ENCODE results near the gene TDRD1. TPM values are rescaled to one million over a fixed set of nuclear protein-coding genes. Genes with fewer than 3 reads are reported as not detected.

TDRD1 gene
- total and polyA plus RNA-seq, 9 of the 15 experiments (the other 6 are each of a cell fraction or from before 2014, with no cell fraction given): not detected

GRCh38 chr10:114261076-114261475, 81.9 kb downstream of the TDRD1 start (continued):
- no peak for TF ChIP-seq UBTF (IDR thresholded peaks at IDR 0.05; ENCODE audit: borderline replicate concordance in 1 of 2, low read depth in 2 of 2, low read length in 2 of 2)
- TF ChIP-seq PKNOX1 (IDR thresholded peaks at IDR 0.05): no peak
- no peak for TF ChIP-seq SRSF3 (IDR thresholded peaks at IDR 0.05; ENCODE audit: insufficient read depth, low read length)

GRCh38 chr10:114262496-114262895, 83.3 kb downstream of the TDRD1 start:
- ATAC-seq (no peak), FAIRE-seq (no peak), DNase-seq (ENCODE audit: extremely low read depth in 1 of 4, low spot score in 3 of 4) (no peak)
- in situ Hi-C loops (cut with MboI): no loop called here
- intact Hi-C loops (cut with micrococcal nuclease): no loop called here
- H3K9ac ChIP-seq (ENCODE audit: insufficient read depth in 1 of 2, low read depth in 2 of 2, low read length in 2 of 2): no peak overlapping the region
- no peaks in the 10 kb centered on the region for H3K4me1 ChIP-seq (replicated peaks in 1 of 2; ENCODE audit: control insufficient read depth in 2 of 2, insufficient read depth in 2 of 2, low read length in 2 of 2)
- 11% methylated on average over 4 of the region's 4 CpGs for WGBS (ENCODE audit: insufficient coverage, low coverage, missing lambda C conversion rate)
- CTCF ChIA-PET (ENCODE audit: low intra/inter-chr PET ratio): no interaction called here
- H4K20me1 ChIP-seq (replicated peaks; ENCODE audit: control insufficient read depth, insufficient read depth, low read length): no peaks in the 10 kb centered on the region
- no peak overlapping the region for H3K27ac ChIP-seq (ENCODE audit: extremely low read depth, low read depth, low read length)
- POLR2A ChIA-PET: no interaction called here
- H3K79me2 ChIP-seq (ENCODE audit: control insufficient read depth, insufficient read depth, low read length): no peaks in the 10 kb centered on the region
- no TSS peak for BruUV-seq (replicated peaks)
- no peak overlapping the region for H3K4me3 ChIP-seq
- H3K9me3 ChIP-seq (replicated peaks; ENCODE audit: control insufficient read depth, insufficient read depth, low read depth, low read length): no peaks in the 10 kb centered on the region
- no peaks in the 10 kb centered on the region for H3K27me3 ChIP-seq (ENCODE audit: control insufficient read depth in 2 of 2, insufficient read depth in 2 of 2, low read length in 2 of 2)
- no peak overlapping the region for H3K4me2 ChIP-seq (ENCODE audit: insufficient read depth, low read length)
- H3K36me3 ChIP-seq (ENCODE audit: control insufficient read depth, insufficient read depth, low read length): no peaks in the 10 kb centered on the region
- no peaks in the 10 kb centered on the region for H3K9me1 ChIP-seq (ENCODE audit: control insufficient read depth, insufficient read depth, low read length)
- H2AFZ ChIP-seq (ENCODE audit: low read depth, low read length): no peak overlapping the region
- TF ChIP-seq E2F8 (IDR thresholded peaks at IDR 0.05; ENCODE audit: low read depth, partially characterized antibody) (no peak), ZFP91 (CRISPR knock-in tag; IDR thresholded peaks at IDR 0.05) (no peak), SAFB2 (IDR thresholded peaks at IDR 0.05; ENCODE audit: borderline replicate concordance, low read depth, low read length, severe bottlenecking) (no peak), FOXA1 (IDR thresholded peaks at IDR 0.05; ENCODE audit: borderline replicate concordance) (no peak), COPS2 (conservative IDR thresholded peaks at IDR 0.05) (no peak), PRMT5 (CRISPR knock-in tag; IDR thresholded peaks at IDR 0.05) (no peak), HDGF (IDR thresholded peaks at IDR 0.05) (no peak), KDM4B (IDR thresholded peaks at IDR 0.05; ENCODE audit: borderline replicate concordance in 2 of 2, low read depth in 1 of 2) (no peak), MAFF (IDR thresholded peaks at IDR 0.05; ENCODE audit: low read length) (no peak), SMAD4 (CRISPR knock-in tag; conservative IDR thresholded peaks at IDR 0.05) (no peak), SRSF7 (optimal IDR thresholded peaks at IDR 0.05; ENCODE audit: low read depth, low read length) (no peak)
